Panc1 (cell line): ENCODE data around the gene B9D2. TPM values are rescaled to one million over a fixed set of nuclear protein-coding genes. Genes with fewer than 3 reads are reported as not detected.

Source experiments
- ATAC-seq: fragments of 200-7000 bp; cut with Tn5 transposase; 2 replicates; pipeline ENCODE4 v1.9.1; 2020; ENCODE audit warnings: mild to moderate bottlenecking, moderate library complexity
- BruUV-seq: library from RNA; stranded (reverse); fragments of 400-500 nt; replicated peaks from 2 replicates; lab custom pipeline; 2021; lab: Mats Ljungman, UMichigan
- CTCF ChIA-PET: fragments of 300-600 bp; sonication (Branson Sonifier 250); formaldehyde crosslinking; loops from one replicate; lab custom pipeline; 2022; ENCODE audit warnings: antibody characterized with exemption; lab: Charles Lee
- POLR2A ChIA-PET: fragments of 300-600 bp; sonication (Branson Sonifier 250); formaldehyde crosslinking; loops from one replicate; lab custom pipeline; 2022; ENCODE audit warnings: antibody characterized with exemption; lab: Charles Lee
- DNase-seq: peaks from one replicate; pipeline ENCODE4 v3.0.0-alpha.2; 2010; ENCODE audit warnings: low read depth, low spot score
- H3K27ac ChIP-seq: 2 replicates; pipeline ENCODE4 v1.5.1; 2011; ENCODE audit warnings: mild to moderate bottlenecking, low read length, inconsistent platforms
- H3K27me3 ChIP-seq: fragments of 200-500 bp; sonication (Bioruptor generic); 2 replicates; pipeline ENCODE4 v1.6.0; 2014; ENCODE audit warnings: low read length, inconsistent platforms; ENCODE audit not compliant: control insufficient read depth, insufficient read depth
- H3K36me3 ChIP-seq: fragments of 200-500 bp; sonication (Bioruptor generic); 2 replicates; pipeline ENCODE4 v1.5.1; 2014; ENCODE audit warnings: inconsistent platforms, mild to moderate bottlenecking, low read length, moderate library complexity; ENCODE audit not compliant: control insufficient read depth, insufficient read depth
- H3K4me1 ChIP-seq: 2 replicates; pipeline ENCODE4 v1.5.1; 2011; ENCODE audit warnings: inconsistent platforms, mild to moderate bottlenecking, low read length, moderate library complexity; ENCODE audit not compliant: control insufficient read depth, insufficient read depth
- H3K4me3 ChIP-seq, 2 experiments: 2 replicates each; pipeline ENCODE4 v1.5.1; 2011 to 2012; ENCODE audit warnings: low read depth in 2 of 2, low read length in 2 of 2, mild to moderate bottlenecking in 2 of 2, inconsistent platforms in 1 of 2, moderate library complexity in 1 of 2
- H3K9me3 ChIP-seq: fragments of 200-500 bp; sonication (Bioruptor generic); 2 replicates; pipeline ENCODE4 v1.5.1; 2014; ENCODE audit warnings: low read depth, mild to moderate bottlenecking, inconsistent platforms, low read length, moderate library complexity; ENCODE audit not compliant: control insufficient read depth, insufficient read depth
- CTCF ChIP-seq: fragments of 450-650 bp; IDR thresholded peaks from 2 replicates; pipeline ENCODE4 v1.5.1; 2017; ENCODE audit warnings: mild to moderate bottlenecking
- POLR2AphosphoS5 ChIP-seq: IDR thresholded peaks from 2 replicates; pipeline ENCODE4 v1.6.1; 2012; ENCODE audit warnings: mild to moderate bottlenecking, low read depth, low read length, moderate library complexity
- SIN3A ChIP-seq: IDR thresholded peaks from 2 replicates; pipeline ENCODE4 v1.6.1; 2012; ENCODE audit warnings: low read depth, mild to moderate bottlenecking, low read length, moderate library complexity, borderline replicate concordance; ENCODE audit not compliant: insufficient read depth
- TCF7L2 ChIP-seq: IDR thresholded peaks from 2 replicates; pipeline ENCODE4 v1.6.1; 2011; ENCODE audit warnings: mild to moderate bottlenecking, low read depth, low read length, inconsistent platforms
- in situ Hi-C: cut with HindIII; loops from 2 replicates; pipeline ENCODE4 v1.10.0; 2016; ENCODE audit warnings: low sequenced_read_pairs, low pct_unique_long_range_greater_than_20kb
- intact Hi-C: fragments of 100-400 bp; cut with micrococcal nuclease; formaldehyde crosslinking; loops from one replicate; pipeline ENCODE4 v1.10.0; 2022; ENCODE audit not compliant: unreplicated experiment
- total RNA-seq: library from RNA; stranded (reverse); gene quantifications from one replicate; pipeline ENCODE4 v1.2.1, GENCODE V29; 2021; ENCODE audit not compliant: unreplicated experiment
- TF ChIP-seq, protein P1 (sequence below), 2 experiments: IDR thresholded peaks; 2 replicates each; pipeline ENCODE4 v1.6.1; 2011 to 2012; ENCODE audit warnings: low read depth in 2 of 2, control low read depth in 1 of 2, low read length in 1 of 2, mild to moderate bottlenecking in 1 of 2, moderate library complexity in 1 of 2; ENCODE audit not compliant: insufficient read depth in 1 of 2

The B9D2 gene
- total RNA-seq, 1 experiment from 2014 or later: 7.1 TPM

DNA sequence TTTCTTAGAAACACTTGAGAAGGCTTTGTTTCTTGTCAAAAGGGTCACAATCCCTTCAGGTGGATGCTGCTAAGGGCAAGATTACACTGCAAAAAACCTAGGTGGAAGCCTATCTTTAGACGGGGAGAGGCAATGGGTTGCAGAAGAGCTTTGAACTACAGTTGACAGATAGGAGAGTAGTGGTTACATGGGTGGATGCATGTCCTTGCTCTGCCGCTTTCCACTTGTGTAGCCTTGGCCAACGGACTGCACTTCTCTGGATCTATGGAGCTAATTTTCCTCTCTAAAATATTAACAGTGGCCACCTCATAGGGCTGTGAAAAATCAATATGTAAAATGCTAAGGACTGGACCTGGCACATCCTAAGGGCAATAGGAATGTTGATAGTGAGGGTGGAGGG is 34.6 kb upstream of the B9D2 start:
- TF ChIP-seq SIN3A (no peak), POLR2AphosphoS5 (no peak), CTCF (no peak), TCF7L2 (no peak)
- TF ChIP-seq, protein P1, sequence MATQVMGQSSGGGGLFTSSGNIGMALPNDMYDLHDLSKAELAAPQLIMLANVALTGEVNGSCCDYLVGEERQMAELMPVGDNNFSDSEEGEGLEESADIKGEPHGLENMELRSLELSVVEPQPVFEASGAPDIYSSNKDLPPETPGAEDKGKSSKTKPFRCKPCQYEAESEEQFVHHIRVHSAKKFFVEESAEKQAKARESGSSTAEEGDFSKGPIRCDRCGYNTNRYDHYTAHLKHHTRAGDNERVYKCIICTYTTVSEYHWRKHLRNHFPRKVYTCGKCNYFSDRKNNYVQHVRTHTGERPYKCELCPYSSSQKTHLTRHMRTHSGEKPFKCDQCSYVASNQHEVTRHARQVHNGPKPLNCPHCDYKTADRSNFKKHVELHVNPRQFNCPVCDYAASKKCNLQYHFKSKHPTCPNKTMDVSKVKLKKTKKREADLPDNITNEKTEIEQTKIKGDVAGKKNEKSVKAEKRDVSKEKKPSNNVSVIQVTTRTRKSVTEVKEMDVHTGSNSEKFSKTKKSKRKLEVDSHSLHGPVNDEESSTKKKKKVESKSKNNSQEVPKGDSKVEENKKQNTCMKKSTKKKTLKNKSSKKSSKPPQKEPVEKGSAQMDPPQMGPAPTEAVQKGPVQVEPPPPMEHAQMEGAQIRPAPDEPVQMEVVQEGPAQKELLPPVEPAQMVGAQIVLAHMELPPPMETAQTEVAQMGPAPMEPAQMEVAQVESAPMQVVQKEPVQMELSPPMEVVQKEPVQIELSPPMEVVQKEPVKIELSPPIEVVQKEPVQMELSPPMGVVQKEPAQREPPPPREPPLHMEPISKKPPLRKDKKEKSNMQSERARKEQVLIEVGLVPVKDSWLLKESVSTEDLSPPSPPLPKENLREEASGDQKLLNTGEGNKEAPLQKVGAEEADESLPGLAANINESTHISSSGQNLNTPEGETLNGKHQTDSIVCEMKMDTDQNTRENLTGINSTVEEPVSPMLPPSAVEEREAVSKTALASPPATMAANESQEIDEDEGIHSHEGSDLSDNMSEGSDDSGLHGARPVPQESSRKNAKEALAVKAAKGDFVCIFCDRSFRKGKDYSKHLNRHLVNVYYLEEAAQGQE (IDR thresholded peaks at IDR 0.05; ENCODE audit: insufficient read depth in 1 of 2, low read depth in 2 of 2, low read length in 1 of 2): no peak
- ChIA-PET CTCF (no interaction called here), POLR2A (no interaction called here)
- in situ Hi-C loops (no loop called here), intact Hi-C loops (no loop called here)
- H3K9me3 ChIP-seq: no peaks in the 10 kb centered on the region
- no peaks in the 10 kb centered on the region for H3K4me1 ChIP-seq
- no TSS peak for BruUV-seq
- DNase-seq: no peak
- ATAC-seq: no peak
- H3K27me3 ChIP-seq: no peaks in the 10 kb centered on the region
- peak overlapping the region; percentile 91 to 100 for H3K4me3 ChIP-seq
- H3K36me3 ChIP-seq: peaks cover 8% of the 10 kb centered on the region; the same call in 1 of the 2 replicates
- H3K27ac ChIP-seq: peak overlapping the region; percentile 96

DNA sequence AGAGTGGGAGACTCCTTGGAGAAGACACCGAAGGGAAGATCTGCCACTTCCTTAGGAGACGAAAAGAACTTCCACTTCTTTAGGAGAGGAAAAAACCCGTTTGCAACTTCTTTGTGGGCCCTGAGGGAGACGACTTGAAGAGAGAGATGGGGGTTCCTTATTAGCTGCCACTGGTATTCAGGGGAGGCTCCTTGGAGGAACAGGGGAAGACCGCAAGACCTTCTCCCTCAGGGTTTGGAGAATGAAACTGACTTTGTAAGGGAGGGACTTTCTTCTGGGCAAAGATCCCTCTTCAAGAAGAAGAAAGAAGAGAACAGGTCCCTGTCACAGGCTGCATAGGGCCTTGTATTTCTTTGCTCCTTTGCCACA is 34.1 kb upstream of the B9D2 start:
- DNase-seq (no peak), ATAC-seq (no peak)
- TF ChIP-seq, protein P1 (IDR thresholded peaks at IDR 0.05; ENCODE audit: insufficient read depth in 1 of 2, low read depth in 2 of 2, low read length in 1 of 2): no peak
- POLR2A ChIA-PET: no interaction called here
- intact Hi-C loops (no loop called here), in situ Hi-C loops (no loop called here)
- no TSS peak for BruUV-seq
- no peaks in the 10 kb centered on the region for H3K27me3 ChIP-seq
- H3K36me3 ChIP-seq: peaks cover 8% of the 10 kb centered on the region; the same call in 1 of the 2 replicates
- CTCF ChIA-PET: no interaction called here
- H3K27ac ChIP-seq: peak overlapping the region; percentile 96
- H3K9me3 ChIP-seq: no peaks in the 10 kb centered on the region
- H3K4me3 ChIP-seq: peak overlapping the region; percentile 91 to 100
- no peaks in the 10 kb centered on the region for H3K4me1 ChIP-seq
